Thyroid gland (tissue), 4 donors: ENCODE data around the gene KRR1. TPM values are rescaled to one million over a fixed set of nuclear protein-coding genes. Genes with fewer than 3 reads are reported as not detected.

ENCODE experiments used
- DNase-seq, 2 donors: peaks; one replicate each; pipeline ENCODE4 v3.0.0-alpha.2; 2019
- H3K27ac ChIP-seq, 3 donors: fragments of 200-600 bp; sonication (generic); 1 replicate in 2 of 3; 2 replicates in 1 of 3; pipeline ENCODE4 v1.5.1; 2016 to 2019; ENCODE audit warnings: mild to moderate bottlenecking in 1 of 3, moderate library complexity in 1 of 3
- H3K27me3 ChIP-seq: fragments of 200-600 bp; sonication (generic); one replicate; pipeline ENCODE4 v1.5.1; 2019
- H3K36me3 ChIP-seq, 2 donors: fragments of 200-600 bp; sonication (generic); one replicate each; pipeline ENCODE4 v1.5.1; 2016 to 2019
- H3K4me1 ChIP-seq, 2 donors: fragments of 200-600 bp; sonication (generic); one replicate each; pipeline ENCODE4 v1.5.1; 2017 to 2019
- H3K4me3 ChIP-seq, 3 donors: fragments of 200-600 bp; sonication (generic); replicated peaks in 1 of 3; 1 replicate in 2 of 3; 2 replicates in 1 of 3; pipeline ENCODE4 v1.5.1; 2016; ENCODE audit warnings: mild to moderate bottlenecking in 1 of 3
- H3K9me3 ChIP-seq: fragments of 200-600 bp; sonication (generic); one replicate; pipeline ENCODE4 v1.5.1; 2017
- CTCF ChIP-seq, 6 experiments: fragments of 200-600 bp in 3 of 6; fragments of 450-650 bp in 3 of 6; sonication (generic) in 3 of 6; IDR thresholded peaks; one replicate each; pipeline ENCODE4 v1.5.1; 2016 to 2019; ENCODE audit warnings: antibody characterized with exemption in 6 of 6, mild to moderate bottlenecking in 2 of 6, inconsistent platforms in 1 of 6, moderate library complexity in 1 of 6
- POLR2A ChIP-seq, 2 donors: fragments of 450-650 bp; IDR thresholded peaks; one replicate each; pipeline ENCODE4 v1.6.1; 2017; ENCODE audit warnings: antibody characterized with exemption in 2 of 2, mild to moderate bottlenecking in 2 of 2, moderate library complexity in 1 of 2
- WGBS, 2 donors: methylation state at CpG; one replicate each; pipeline ENCODE4 v1.1.5; 2017; 5-methylcytosine and 5-hydroxymethylcytosine counted together
- intact Hi-C: fragments of 100-400 bp; cut with DNase I; formaldehyde crosslinking; loops from one replicate; pipeline ENCODE4 v1.15.1; 2023
- total RNA-seq, 4 donors: library from RNA; depleted of rRNA; stranded (reverse); fragments of >200 nt; gene quantifications; one replicate each; pipeline ENCODE4 v1.2.3, GENCODE V29; 2016

The KRR1 gene
- 10 to 100 TPM; 32.0 to 52.8 (median 44.1) TPM for total RNA-seq

- H3K27me3 ChIP-seq: no peaks in the 10 kb centered on the region
- H3K9me3 ChIP-seq: no peaks in the 10 kb centered on the region
- DNase-seq: peak; percentile 93 to 94
- H3K27ac ChIP-seq: peak within 1 kb of the TSS in 2 of 3 donors; percentile 55 to 71
- TF ChIP-seq CTCF (IDR thresholded peaks at IDR 0.05) (peak in 2 of 6 experiments; percentile 16 to 26), POLR2A (IDR thresholded peaks at IDR 0.05) (peak in 1 of 2 donors; percentile 47)
- peak within 1 kb of the TSS; percentile 38 to 71 (median 54) for H3K4me3 ChIP-seq
- intact Hi-C loops: no loop called here
- no peaks in the 10 kb centered on the region for H3K36me3 ChIP-seq
- 4% methylated on average over 47 of the region's 47 CpGs for WGBS, 2 donors
- H3K4me1 ChIP-seq: peaks cover 11% of the 10 kb centered on the region in 2 donors
Measured at GRCh38 chr12:75511116-75512048, at the start of gene KRR1. TSS of gene KRR1 (minus strand) at chr12:75511609. CDS start at chr12:75511597, 12 bp downstream.

- Histone ChIP-seq H3K4me1 (peaks cover 0 to 9% of the 10 kb centered on the region in 2 donors), H3K36me3 (no peaks in the 10 kb centered on the region), H3K27me3 (no peaks in the 10 kb centered on the region), H3K9me3 (no peaks in the 10 kb centered on the region), H3K4me3 (no peak overlapping the region), H3K27ac (no peak overlapping the region)
- DNase-seq: no peak
- TF ChIP-seq POLR2A (IDR thresholded peaks at IDR 0.05) (no peak), CTCF (IDR thresholded peaks at IDR 0.05) (peak in 5 of 6 experiments; percentile 15 to 78 (median 59))
- intact Hi-C loops: no loop called here
- 36 to 38% methylated on average over 2 of the region's 2 CpGs for WGBS, 2 donors
Measured at GRCh38 chr12:75560167-75560566, 48.8 kb upstream of the KRR1 start.

- WGBS, 2 donors: 82 to 86% methylated on average over 3 of the region's 3 CpGs
- TF ChIP-seq CTCF (IDR thresholded peaks at IDR 0.05) (no peak), POLR2A (IDR thresholded peaks at IDR 0.05) (no peak)
- no peak for DNase-seq
- Histone ChIP-seq H3K9me3 (no peaks in the 10 kb centered on the region), H3K4me1 (peaks cover 5 to 15% of the 10 kb centered on the region in 2 donors), H3K27ac (no peak overlapping the region), H3K27me3 (no peaks in the 10 kb centered on the region), H3K36me3 (no peaks in the 10 kb centered on the region), H3K4me3 (no peak overlapping the region)
- intact Hi-C loops: loop anchor here (10.0 kb wide), 1 partner anchor 477 kb away; the partner anchor contains the start of gene PHLDA1
Measured at GRCh38 chr12:75558287-75558686, 46.9 kb upstream of the KRR1 start.

GRCh38 chr12:75556311-75556899 lies 45.0 kb upstream of the KRR1 start:
- Histone ChIP-seq H3K4me1 (peaks cover 10 to 18% of the 10 kb centered on the region in 2 donors), H3K36me3 (no peaks in the 10 kb centered on the region), H3K4me3 (no peak overlapping the region), H3K9me3 (no peaks in the 10 kb centered on the region), H3K27me3 (no peaks in the 10 kb centered on the region), H3K27ac (no peak overlapping the region)
- TF ChIP-seq POLR2A (IDR thresholded peaks at IDR 0.05) (no peak), CTCF (IDR thresholded peaks at IDR 0.05) (no peak)
- WGBS, 2 donors: 27 to 38% methylated on average over 3 of the region's 3 CpGs
- DNase-seq: no peak
- intact Hi-C loops: loop anchor here (10.0 kb wide), 1 partner anchor 478 kb away; the partner anchor contains the start of gene PHLDA1
